Ascending aorta (tissue), 2 donors: ENCODE results near the gene TECTA. TPM values are rescaled to one million over a fixed set of nuclear protein-coding genes. Genes with fewer than 3 reads are reported as not detected.

Experiments
- DNase-seq, 2 donors: peaks; one replicate each; pipeline ENCODE4 v3.0.0-alpha.2; 2019; ENCODE audit warnings: low spot score in 2 of 2
- H3K27ac ChIP-seq, 2 donors: fragments of 200-600 bp; sonication (generic); one replicate each; pipeline ENCODE4 v1.5.1; 2016 to 2017; ENCODE audit warnings: mild to moderate bottlenecking in 1 of 2
- H3K27me3 ChIP-seq: fragments of 200-600 bp; sonication (generic); one replicate; pipeline ENCODE4 v1.5.1; 2017
- H3K36me3 ChIP-seq, 2 donors: fragments of 200-600 bp; sonication (generic); one replicate each; pipeline ENCODE4 v1.5.1; 2016
- H3K4me1 ChIP-seq, 2 donors: fragments of 200-600 bp; sonication (generic); one replicate each; pipeline ENCODE4 v1.5.1; 2016 to 2017; ENCODE audit warnings: mild to moderate bottlenecking in 1 of 2
- H3K4me3 ChIP-seq, 2 donors: fragments of 200-600 bp; sonication (generic); one replicate each; pipeline ENCODE4 v1.5.1; 2016 to 2017; ENCODE audit warnings: mild to moderate bottlenecking in 1 of 2
- H3K9me3 ChIP-seq, 2 donors: fragments of 200-600 bp; sonication (generic); one replicate each; pipeline ENCODE4 v1.5.1; 2016
- intact Hi-C: fragments of 100-400 bp; cut with DNase I; formaldehyde crosslinking; loops from one replicate; pipeline ENCODE4 v1.15.1; 2023
- total RNA-seq: library from RNA; depleted of rRNA; stranded (reverse); fragments of >200 nt; gene quantifications from one replicate; pipeline ENCODE4 v1.1.0, GENCODE V29; 2016
- TF ChIP-seq, protein P1 (sequence below), 3 experiments: fragments of 200-600 bp in 2 of 3; fragments of 450-650 bp in 1 of 3; sonication (generic) in 2 of 3; IDR thresholded peaks; one replicate each; pipeline ENCODE4 v1.5.1; 2016 to 2019; ENCODE audit warnings: antibody characterized with exemption in 3 of 3, mild to moderate bottlenecking in 1 of 3, moderate library complexity in 1 of 3

Gene TECTA
- total RNA-seq, 1 donor from 2014 or later: not detected

DNA sequence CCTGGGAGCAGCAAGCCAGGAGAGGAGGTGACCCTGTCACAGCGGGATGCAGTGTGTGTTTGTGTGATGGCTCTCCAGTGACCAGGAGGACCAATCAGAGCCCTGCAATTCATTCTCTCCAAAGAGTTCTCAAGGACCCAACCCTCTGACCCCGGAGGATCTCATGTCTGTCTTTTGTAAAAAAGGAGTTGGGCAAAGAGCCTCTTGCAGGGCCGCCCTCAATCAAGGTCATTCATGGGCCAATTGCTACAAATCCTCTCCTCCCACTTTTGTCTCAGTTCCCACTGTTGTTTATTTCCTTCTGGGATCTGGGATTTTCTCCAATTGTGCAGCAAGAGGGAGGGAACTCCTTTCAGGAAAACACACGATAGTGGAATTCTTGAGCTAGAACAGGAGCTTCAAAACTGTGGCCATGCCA is 4.0 kb downstream of the TECTA start:
- Histone ChIP-seq H3K27me3 (no peaks in the 10 kb centered on the region), H3K9me3 (no peaks in the 10 kb centered on the region), H3K4me1 (no peaks in the 10 kb centered on the region), H3K27ac (no peak overlapping the region), H3K4me3 (no peak overlapping the region), H3K36me3 (no peaks in the 10 kb centered on the region)
- TF ChIP-seq, protein P1, sequence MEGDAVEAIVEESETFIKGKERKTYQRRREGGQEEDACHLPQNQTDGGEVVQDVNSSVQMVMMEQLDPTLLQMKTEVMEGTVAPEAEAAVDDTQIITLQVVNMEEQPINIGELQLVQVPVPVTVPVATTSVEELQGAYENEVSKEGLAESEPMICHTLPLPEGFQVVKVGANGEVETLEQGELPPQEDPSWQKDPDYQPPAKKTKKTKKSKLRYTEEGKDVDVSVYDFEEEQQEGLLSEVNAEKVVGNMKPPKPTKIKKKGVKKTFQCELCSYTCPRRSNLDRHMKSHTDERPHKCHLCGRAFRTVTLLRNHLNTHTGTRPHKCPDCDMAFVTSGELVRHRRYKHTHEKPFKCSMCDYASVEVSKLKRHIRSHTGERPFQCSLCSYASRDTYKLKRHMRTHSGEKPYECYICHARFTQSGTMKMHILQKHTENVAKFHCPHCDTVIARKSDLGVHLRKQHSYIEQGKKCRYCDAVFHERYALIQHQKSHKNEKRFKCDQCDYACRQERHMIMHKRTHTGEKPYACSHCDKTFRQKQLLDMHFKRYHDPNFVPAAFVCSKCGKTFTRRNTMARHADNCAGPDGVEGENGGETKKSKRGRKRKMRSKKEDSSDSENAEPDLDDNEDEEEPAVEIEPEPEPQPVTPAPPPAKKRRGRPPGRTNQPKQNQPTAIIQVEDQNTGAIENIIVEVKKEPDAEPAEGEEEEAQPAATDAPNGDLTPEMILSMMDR (IDR thresholded peaks at IDR 0.05): no peak
- intact Hi-C loops: loop anchor here (5.0 kb wide), 1 partner anchor 593 kb away; the partner anchor contains the start of gene GRIK4
- DNase-seq: no peak

GRCh38 chr11:121105481-121106195 is 4.6 kb downstream of the TECTA start:
- Histone ChIP-seq H3K36me3 (no peaks in the 10 kb centered on the region), H3K4me1 (no peaks in the 10 kb centered on the region), H3K27me3 (no peaks in the 10 kb centered on the region), H3K4me3 (no peak overlapping the region), H3K9me3 (no peaks in the 10 kb centered on the region), H3K27ac (no peak overlapping the region)
- TF ChIP-seq, protein P1 (IDR thresholded peaks at IDR 0.05): no peak
- DNase-seq: no peak
- intact Hi-C loops: loop anchor here (5.0 kb wide), 1 partner anchor 593 kb away; the partner anchor contains the start of gene GRIK4

- Histone ChIP-seq H3K27me3 (no peaks in the 10 kb centered on the region), H3K4me1 (no peaks in the 10 kb centered on the region), H3K4me3 (no peak overlapping the region), H3K27ac (no peak overlapping the region), H3K9me3 (no peaks in the 10 kb centered on the region), H3K36me3 (no peaks in the 10 kb centered on the region)
- no peak for DNase-seq
- TF ChIP-seq, protein P1 (IDR thresholded peaks at IDR 0.05): no peak
- intact Hi-C loops: loop anchor here (5.0 kb wide), 1 partner anchor 595 kb away; the partner anchor contains the start of gene GRIK4
Observed at GRCh38 chr11:121106812-121107211, 5.8 kb downstream of the TECTA start.

GRCh38 chr11:121108413-121108812 is 7.4 kb downstream of the TECTA start:
- H3K27me3 ChIP-seq: no peaks in the 10 kb centered on the region
- no peaks in the 10 kb centered on the region for H3K36me3 ChIP-seq
- TF ChIP-seq, protein P1 (IDR thresholded peaks at IDR 0.05): no peak
- no peak for DNase-seq
- no peaks in the 10 kb centered on the region for H3K4me1 ChIP-seq
- intact Hi-C loops: loop anchor here (5.0 kb wide), 1 partner anchor 596 kb away; the partner anchor contains the start of gene GRIK4
- H3K4me3 ChIP-seq: no peak overlapping the region
- H3K9me3 ChIP-seq: no peaks in the 10 kb centered on the region
- H3K27ac ChIP-seq: no peak overlapping the region

GRCh38 chr11:121109471-121109870 is 8.4 kb downstream of the TECTA start:
- TF ChIP-seq, protein P1 (IDR thresholded peaks at IDR 0.05): no peak

More at GRCh38 chr11:121109471-121109870, 8.4 kb downstream of the TECTA start:
- no peaks in the 10 kb centered on the region for H3K9me3 ChIP-seq
- intact Hi-C loops: loop anchor here (5.0 kb wide), 1 partner anchor 597 kb away; the partner anchor contains the start of gene GRIK4
- H3K27me3 ChIP-seq: no peaks in the 10 kb centered on the region
- H3K27ac ChIP-seq: no peak overlapping the region
- no peaks in the 10 kb centered on the region for H3K36me3 ChIP-seq
- no peaks in the 10 kb centered on the region for H3K4me1 ChIP-seq
- no peak overlapping the region for H3K4me3 ChIP-seq
- DNase-seq: no peak
